SKM-1 (cell line): ENCODE results near the gene PHEX.

Experiments used
- DNase-seq: peaks from one replicate; lab custom pipeline; 2025; ENCODE audit not compliant: unreplicated experiment; lab: John Stamatoyannopoulos, UW

Gene PHEX

GRCh38 chrX:22097012-22097694, 65.0 kb downstream of the PHEX start:
- no peak for DNase-seq

GRCh38 chrX:22105231-22105630, 73.1 kb downstream of the PHEX start:
- DNase-seq = no peak

DNA sequence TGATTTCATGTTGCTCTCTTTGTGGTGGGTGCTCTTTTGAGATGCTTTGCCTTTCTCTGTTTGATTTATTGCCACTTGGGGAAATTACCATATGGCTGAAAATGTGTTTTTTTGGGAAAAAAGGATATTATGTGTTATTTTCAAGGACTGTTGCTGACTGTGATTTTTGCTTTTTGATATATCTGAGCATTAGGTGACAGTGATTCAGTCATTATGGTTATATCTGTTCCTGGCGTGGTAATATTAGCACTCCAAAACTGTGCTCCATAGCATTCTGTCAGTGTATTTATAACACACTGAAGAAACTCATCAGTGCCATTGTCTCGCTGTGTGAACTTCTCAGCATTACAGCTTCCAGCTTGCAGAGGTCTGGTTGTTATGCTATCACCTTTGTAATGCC, 73.8 kb downstream of the PHEX start:
- no peak for DNase-seq

GRCh38 chrX:22109442-22109841, 77.3 kb downstream of the PHEX start:
- DNase-seq = no peak

DNA sequence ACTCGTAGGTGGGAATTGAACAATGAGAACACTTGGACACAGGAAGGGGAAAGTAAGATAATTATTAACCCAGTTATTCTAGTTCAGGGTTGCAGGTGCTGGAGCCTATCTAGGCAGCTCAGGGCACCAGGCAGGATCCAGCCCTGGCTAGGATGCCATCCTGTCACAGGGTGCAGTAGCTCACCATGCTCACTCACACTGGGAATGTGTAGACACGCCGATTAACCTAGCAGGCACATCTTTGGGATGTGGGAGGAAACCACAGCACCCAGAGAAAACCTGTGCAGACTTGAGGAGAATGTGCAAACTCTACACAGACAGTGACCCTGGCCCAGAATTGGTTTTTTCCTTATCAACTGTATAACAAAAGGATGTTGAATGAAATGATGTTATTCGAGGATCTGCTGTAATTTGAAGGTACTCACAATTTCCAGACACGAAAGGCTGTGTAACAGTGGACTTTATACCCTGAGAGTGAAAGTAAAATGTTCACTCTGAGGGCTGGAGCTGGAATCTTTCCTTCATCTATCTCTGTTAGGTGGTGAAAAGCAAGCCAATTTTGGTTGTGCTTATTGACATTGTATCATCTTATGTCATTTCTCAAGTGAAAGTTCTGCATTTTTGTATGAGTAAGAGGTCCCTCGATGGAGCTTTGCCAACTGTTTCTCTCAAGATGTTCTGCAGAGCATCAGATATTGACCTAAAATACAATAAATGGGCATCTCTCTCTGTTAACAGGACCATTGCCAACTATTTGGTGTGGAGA, 78.8 kb downstream of the PHEX start:
- no peak for DNase-seq

DNA sequence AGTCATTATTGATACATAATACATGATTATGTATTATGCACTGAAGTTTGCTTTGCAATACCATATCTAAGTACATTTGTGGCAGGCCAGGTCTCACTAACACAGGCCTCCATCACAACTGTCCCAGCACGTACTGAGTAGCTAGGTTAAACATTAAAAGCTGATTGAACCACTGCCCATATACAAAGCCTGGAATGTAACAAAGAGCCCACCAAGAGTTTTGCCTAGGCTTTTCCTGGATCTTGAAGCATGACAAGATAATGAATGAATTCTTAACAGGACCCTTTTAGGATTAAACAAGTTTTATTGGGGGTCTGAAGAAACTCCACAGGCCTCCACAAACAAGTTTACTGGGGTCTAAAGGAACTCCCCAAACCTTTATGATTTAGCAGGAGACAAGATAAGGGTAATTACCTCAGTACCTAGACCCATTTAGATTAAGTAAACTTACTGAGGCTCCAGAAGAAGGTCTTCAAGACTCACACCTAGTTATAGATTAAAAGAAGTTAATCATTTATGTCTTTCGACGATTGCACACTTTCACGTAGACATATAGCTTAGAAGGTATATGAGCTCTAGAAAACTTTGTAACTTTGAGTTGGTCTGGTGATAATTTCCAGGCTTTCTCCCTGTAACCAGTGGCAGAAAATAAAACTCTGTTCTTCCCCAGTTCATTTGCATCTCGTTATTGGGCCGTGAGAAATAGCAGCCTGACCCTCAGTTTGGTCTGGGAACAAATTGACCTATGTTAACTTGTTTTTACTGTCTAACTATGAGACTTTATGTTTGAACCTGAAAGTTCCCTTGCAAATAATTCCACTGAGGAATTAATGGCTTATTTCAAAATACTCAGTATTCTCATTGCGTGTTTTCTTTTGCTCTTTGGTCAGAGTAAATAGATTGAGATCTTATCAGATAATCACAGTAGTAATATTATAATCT, 84.8 kb downstream of the PHEX start:
- DNase-seq = no peak

GRCh38 chrX:22117633-22118032, 85.5 kb downstream of the PHEX start:
- no peak for DNase-seq

DNA sequence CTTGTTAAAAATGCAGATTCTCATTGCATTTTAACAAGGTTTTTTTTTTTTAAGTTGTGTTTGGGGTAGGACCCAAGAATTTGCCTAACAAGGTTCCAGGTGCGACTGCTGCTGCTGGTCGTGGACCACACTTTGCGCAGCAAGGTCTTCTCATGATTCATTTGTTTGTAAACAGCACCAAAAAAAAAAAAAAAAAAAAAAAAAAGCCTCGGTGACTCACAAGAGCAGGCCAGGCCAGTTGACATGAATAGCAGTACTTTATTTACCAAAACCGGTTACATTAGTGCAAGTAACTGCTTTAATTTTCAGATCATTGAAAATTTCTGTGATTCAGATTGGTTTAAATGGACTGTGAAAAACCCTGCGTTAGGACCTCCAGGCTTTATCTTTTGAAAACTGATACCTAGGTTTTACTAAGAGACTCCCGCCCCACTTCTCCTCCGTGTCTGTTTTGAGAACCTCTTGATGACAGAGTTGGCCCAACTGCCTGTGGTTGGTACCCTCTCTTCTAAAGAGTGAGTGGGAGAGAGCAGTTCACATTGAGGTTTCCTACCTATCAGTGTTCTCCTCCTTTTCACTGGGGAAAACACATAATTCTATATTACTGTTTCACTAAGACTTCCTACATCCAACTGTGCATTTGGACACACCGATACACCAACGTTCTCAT, 86.2 kb downstream of the PHEX start:
- no peak for DNase-seq

DNA sequence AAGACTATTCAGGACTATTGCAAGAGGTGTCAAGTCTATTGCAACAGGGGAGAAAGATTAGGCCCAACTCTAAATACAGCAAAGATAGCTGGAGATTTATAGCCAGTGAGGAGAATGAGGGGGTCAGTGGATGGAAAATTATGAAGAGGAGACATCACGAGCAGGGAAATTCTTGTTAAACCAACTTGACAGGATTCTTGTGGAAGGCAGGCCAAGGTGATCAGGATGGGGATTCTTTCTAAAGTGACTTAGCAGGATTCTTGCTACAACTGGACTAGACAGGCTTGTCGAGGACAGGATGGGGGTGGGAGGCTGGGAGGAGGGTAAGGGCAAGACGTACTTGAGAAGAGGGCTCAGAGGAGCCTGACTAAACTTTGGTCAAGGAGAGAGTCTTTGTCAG, 89.0 kb downstream of the PHEX start:
- DNase-seq = no peak

DNA sequence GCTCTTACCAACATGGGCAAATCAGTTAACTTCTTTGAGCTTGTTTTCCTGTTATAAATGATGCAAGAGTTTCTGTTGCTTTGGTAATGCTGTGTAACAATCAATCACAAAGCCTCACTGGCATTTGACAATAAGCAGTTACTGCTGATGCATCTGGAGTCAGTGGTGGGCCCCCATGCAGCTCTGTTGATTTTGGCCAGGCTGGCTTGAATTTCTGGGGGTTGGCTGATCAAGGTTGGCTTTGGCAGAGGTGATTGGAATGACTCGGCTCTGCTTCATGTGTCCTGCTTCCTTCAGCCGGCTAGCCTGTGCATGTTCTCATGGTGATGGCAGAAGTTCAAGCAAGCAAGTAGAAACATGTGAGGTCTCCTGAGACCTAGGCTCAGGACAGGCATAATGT, 90.4 kb downstream of the PHEX start:
- no peak for DNase-seq

DNA sequence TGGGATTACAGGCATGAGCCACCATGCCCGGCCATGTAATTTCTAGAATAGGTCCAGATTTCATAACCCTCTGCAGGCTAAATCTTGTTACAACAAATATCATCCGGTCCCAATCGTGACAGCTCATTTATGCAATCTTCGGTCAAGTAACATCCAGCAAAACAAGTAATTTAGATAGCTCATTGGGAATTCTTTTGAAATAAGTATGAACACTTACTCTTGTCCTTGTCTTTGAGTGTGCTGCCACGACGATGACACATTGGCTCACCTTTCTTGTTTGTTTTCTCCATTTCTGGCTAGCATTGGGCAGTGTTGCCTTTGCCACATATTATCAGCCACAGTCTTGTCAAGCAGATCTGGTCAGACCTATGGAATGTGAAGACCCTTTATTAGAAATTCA, 92.0 kb downstream of the PHEX start:
- DNase-seq = no peak

DNA sequence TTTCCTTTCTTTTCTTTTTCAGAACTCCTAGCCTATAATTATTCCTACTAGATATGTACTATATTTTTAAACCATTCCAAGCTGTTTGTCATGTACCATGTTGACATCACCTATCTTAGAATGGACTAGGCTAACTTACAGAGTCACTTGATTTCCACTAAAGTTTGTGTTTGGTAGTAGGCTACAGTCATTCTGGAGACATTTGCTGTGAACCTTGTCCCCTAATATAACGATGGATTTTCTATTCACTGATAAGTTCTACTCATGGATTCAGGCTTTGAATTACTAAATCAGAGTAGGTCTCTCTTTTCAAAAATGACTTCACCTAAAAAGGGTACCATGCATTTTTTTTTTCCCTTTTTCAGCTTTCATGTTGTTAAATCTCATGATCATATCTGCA, 93.4 kb downstream of the PHEX start:
- no peak for DNase-seq

DNA sequence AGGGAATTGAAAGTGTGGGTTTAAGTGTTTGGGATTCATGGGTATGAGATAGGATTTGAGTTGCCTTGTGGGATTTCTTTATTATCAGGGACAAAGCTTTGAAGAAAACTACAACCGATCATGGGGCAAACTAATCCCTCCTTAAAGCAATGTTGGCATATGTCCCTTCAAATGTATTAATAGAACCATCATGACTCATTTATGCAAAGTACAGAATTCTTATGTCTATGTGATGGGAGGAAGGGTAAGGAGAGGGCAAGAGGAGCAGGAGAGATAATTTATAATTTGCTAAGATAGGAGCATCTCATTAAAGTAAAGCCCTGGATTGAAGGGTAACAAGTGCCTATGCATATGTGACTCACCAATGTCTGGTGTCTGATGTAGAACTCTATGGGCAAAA, 94.2 kb downstream of the PHEX start:
- no peak for DNase-seq

DNA sequence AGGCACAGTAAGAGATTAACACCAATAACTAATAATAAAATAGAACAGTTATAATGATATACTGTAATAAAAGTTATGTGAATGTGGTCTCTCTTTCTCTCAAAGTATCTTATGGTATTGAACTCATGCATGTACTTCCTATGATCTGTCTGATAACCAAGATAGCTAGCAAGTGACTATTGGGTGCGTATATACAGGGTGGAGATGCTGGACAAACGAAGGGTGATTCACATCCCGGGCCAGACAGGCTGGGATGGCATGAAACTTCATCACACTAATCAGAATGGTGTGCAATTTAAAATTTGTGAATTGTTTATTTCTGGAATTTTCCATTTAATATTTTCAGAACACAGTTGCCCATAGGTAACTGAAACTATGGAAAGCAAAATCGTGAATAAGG, 96.8 kb downstream of the PHEX start:
- no peak for DNase-seq

- DNase-seq = no peak
Measured at GRCh38 chrX:22134681-22135080, 102.6 kb downstream of the PHEX start.

GRCh38 chrX:22135171-22135711, 103.1 kb downstream of the PHEX start:
- DNase-seq = no peak

DNA sequence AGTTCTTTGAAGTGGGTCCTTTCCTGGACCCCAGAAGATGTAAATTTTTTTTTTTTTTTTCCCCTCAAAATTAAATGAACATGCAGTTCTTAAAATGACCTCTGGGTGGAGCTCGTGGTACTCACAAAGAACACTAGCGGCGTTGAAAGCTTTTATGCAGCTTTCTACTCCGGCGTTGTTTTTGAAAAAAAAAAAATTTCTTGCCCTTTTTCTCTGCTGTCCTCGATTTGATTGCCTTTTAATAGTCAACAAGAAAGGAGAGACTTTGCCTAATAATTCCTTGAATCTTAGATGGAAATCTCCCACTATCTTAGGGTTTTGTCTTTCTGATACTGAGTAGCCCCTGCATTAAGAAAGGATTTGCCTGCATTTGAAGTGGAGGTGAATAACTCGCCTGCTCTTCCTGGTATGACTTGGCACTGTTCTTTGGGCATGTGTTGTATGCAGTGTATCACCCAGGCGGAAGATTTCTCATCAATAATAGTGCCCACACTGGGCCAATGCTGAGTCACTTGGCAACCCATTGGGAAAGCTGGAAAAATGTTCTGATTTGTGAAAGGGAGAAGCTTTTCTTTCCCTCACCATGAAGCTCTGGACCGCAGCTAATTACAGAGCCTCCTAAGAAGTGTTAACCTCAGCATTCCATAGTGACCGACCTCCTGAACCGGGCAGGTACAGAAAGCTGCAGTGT, 104.0 kb downstream of the PHEX start:
- DNase-seq = no peak

GRCh38 chrX:22136711-22137110, 104.6 kb downstream of the PHEX start:
- DNase-seq = no peak

GRCh38 chrX:22139822-22140221, 107.7 kb downstream of the PHEX start:
- DNase-seq = no peak

- DNase-seq = no peak
Measured at GRCh38 chrX:22141047-22141730, 109.1 kb downstream of the PHEX start.
